GM21717 (cell line): ENCODE measurements around the gene CAMTA1.
"Not testable (repeated sequence)": the region's sequence is repeated elsewhere in the genome, so short reads cannot be mapped to it uniquely, and the experiment has no call there.

Experiments
- ATAC-seq: cut with Tn5 transposase; IDR thresholded peaks from one replicate; pipeline ENCODE4 v1.9.1; 2021; ENCODE audit warnings: mild to moderate bottlenecking, moderate library complexity; ENCODE audit not compliant: unreplicated experiment

The CAMTA1 gene

GRCh38 chr1:7784492-7785071 lies 999.3 kb downstream of the CAMTA1 start:
- ATAC-seq, result no peak

- no peak for ATAC-seq
Measured at GRCh38 chr1:7785108-7785507, 999.9 kb downstream of the CAMTA1 start.

- no peak for ATAC-seq
Measured at GRCh38 chr1:7786795-7787194, 1001.5 kb downstream of the CAMTA1 start.

GRCh38 chr1:7789828-7790227 lies 1004.6 kb downstream of the CAMTA1 start:
- no peak for ATAC-seq

- ATAC-seq, result not testable (repeated sequence)
Measured at GRCh38 chr1:7791027-7791426, 1005.8 kb downstream of the CAMTA1 start.

- no peak for ATAC-seq
Measured at GRCh38 chr1:7795406-7795805, 1010.2 kb downstream of the CAMTA1 start.

GRCh38 chr1:7805460-7805859 lies 1020.2 kb downstream of the CAMTA1 start:
- ATAC-seq, result no peak

- ATAC-seq, result no peak
Measured at GRCh38 chr1:7808253-7808844, 1023.1 kb downstream of the CAMTA1 start.

- no peak for ATAC-seq
Measured at GRCh38 chr1:7809742-7810141, 1024.5 kb downstream of the CAMTA1 start.

- ATAC-seq, result no peak
Measured at GRCh38 chr1:7810395-7810794, 1025.1 kb downstream of the CAMTA1 start.

- ATAC-seq, result no peak
Measured at GRCh38 chr1:7811476-7811875, 1026.2 kb downstream of the CAMTA1 start.

GRCh38 chr1:7813677-7814373 lies 1028.6 kb downstream of the CAMTA1 start:
- no peak for ATAC-seq
